ENCODE results near the gene ADORA1.

DNA sequence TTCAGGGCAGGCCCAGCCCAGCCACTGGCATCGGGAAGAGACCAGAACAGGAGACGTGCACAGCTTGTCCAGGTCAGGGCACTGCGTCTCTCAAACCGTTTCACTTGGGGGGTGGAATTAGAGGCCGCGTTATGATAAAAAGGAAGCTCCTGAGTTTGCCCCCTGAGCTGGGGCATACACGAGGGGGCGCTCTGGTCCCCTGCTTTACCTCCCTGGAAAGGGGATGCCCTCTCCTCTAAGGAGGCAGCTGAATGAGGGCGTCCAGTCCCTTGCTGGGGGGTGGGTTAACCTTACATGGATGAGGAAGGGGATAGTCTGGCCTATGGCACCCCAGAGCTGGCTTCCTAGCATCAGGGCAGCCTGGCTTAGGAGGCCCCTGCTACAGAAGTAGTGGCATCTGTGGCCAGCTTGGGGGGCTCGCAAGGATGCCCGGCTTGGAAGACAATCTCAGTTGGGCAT is 44.0 kb upstream of the ADORA1 start:
- no peak for TF ChIP-seq TAF1 (IDR thresholded peaks at IDR 0.05; ENCODE audit: low read depth)
- TF ChIP-seq EGR1 (IDR thresholded peaks at IDR 0.05) = no peak
- no peak for TF ChIP-seq EP300 (IDR thresholded peaks at IDR 0.05; ENCODE audit: borderline replicate concordance)

Data from Ishikawa (cell line).